Measurements from ENCODE around the gene SLC28A2. TPM values are rescaled to one million over a fixed set of nuclear protein-coding genes. Genes with fewer than 3 reads are reported as not detected.

SLC28A2 gene
- polyA plus RNA-seq, 1 donor (not counting 4 experiments of a cell fraction or from before 2014, with no cell fraction given): not detected

GRCh38 chr15:45326741-45327140, 74.7 kb downstream of the SLC28A2 start:
- no peak overlapping the region for H3K4me2 ChIP-seq (ENCODE audit: control insufficient read depth, extremely low read depth, insufficient read depth, low read depth, low read length)
- FAIRE-seq: no peak
- no peaks in the 10 kb centered on the region for H3K36me3 ChIP-seq (ENCODE audit: control insufficient read depth in 2 of 2, extremely low read depth in 1 of 2, insufficient read depth in 2 of 2, low read length in 2 of 2)
- DNase-seq (ENCODE audit: low read depth, low spot score): no peak
- no peak overlapping the region for H2AFZ ChIP-seq (ENCODE audit: control insufficient read depth, low read length)
- H3K9me3 ChIP-seq (ENCODE audit: control insufficient read depth, low read depth, low read length): no peaks in the 10 kb centered on the region
- no peak overlapping the region for H3K4me3 ChIP-seq (ENCODE audit: control insufficient read depth in 2 of 3, extremely low read depth in 1 of 3, insufficient read depth in 2 of 3, low read depth in 1 of 3, low read length in 3 of 3)
- dilution Hi-C loops (cut with MboI; ENCODE audit: extremely low pct_ligation_motif_present, low sequenced_read_pairs): no loop called here
- H3K27me3 ChIP-seq (ENCODE audit: control insufficient read depth, extremely low read depth, insufficient read depth, low read length): peaks cover 3% of the 10 kb centered on the region
- H4K20me1 ChIP-seq (ENCODE audit: control insufficient read depth, extremely low read depth, insufficient read depth, low read length): no peaks in the 10 kb centered on the region
- H3K4me1 ChIP-seq (ENCODE audit: control insufficient read depth, extremely low read depth, insufficient read depth, low read length): no peaks in the 10 kb centered on the region
- H3K27ac ChIP-seq (ENCODE audit: control insufficient read depth, insufficient read depth, low read length): no peak overlapping the region
- TF ChIP-seq, protein P1, sequence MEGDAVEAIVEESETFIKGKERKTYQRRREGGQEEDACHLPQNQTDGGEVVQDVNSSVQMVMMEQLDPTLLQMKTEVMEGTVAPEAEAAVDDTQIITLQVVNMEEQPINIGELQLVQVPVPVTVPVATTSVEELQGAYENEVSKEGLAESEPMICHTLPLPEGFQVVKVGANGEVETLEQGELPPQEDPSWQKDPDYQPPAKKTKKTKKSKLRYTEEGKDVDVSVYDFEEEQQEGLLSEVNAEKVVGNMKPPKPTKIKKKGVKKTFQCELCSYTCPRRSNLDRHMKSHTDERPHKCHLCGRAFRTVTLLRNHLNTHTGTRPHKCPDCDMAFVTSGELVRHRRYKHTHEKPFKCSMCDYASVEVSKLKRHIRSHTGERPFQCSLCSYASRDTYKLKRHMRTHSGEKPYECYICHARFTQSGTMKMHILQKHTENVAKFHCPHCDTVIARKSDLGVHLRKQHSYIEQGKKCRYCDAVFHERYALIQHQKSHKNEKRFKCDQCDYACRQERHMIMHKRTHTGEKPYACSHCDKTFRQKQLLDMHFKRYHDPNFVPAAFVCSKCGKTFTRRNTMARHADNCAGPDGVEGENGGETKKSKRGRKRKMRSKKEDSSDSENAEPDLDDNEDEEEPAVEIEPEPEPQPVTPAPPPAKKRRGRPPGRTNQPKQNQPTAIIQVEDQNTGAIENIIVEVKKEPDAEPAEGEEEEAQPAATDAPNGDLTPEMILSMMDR (optimal IDR thresholded peaks at IDR 0.05 in 1 of 3, IDR thresholded peaks at IDR 0.05 in 1 of 3, conservative IDR thresholded peaks at IDR 0.05 in 1 of 3; ENCODE audit: extremely low read depth in 1 of 3, insufficient read depth in 2 of 3, low read length in 3 of 3): no peak
- TF ChIP-seq EZH2 (IDR thresholded peaks at IDR 0.05; ENCODE audit: low read length): no peak
- no peaks in the 10 kb centered on the region for H3K9me1 ChIP-seq (ENCODE audit: control insufficient read depth, extremely low read depth, insufficient read depth, low read length)
- no peak overlapping the region for H3K9ac ChIP-seq (ENCODE audit: control insufficient read depth, extremely low read depth, insufficient read depth, low read length)
- no peaks in the 10 kb centered on the region for H3K79me2 ChIP-seq (ENCODE audit: control insufficient read depth, insufficient read depth, low read length)

Other genes with a start within 250 kb of the SLC28A2 start
- gene SORD, start 229.0 kb upstream of the SLC28A2 start, polyA plus RNA-seq: 43.9 to 51.3 TPM (median 46.7 TPM) in 3 replicates
- 0.31 to 0.75 TPM (median 0.31 TPM) in 3 replicates for gene DUOX2, start 138.1 kb upstream of the SLC28A2 start, polyA plus RNA-seq
- gene DUOXA2, start 137.9 kb upstream of the SLC28A2 start, polyA plus RNA-seq: not detected in 3 replicates
- gene DUOXA1, start 122.4 kb upstream of the SLC28A2 start, polyA plus RNA-seq: 14.1 to 37.2 TPM (median 15.1 TPM) in 3 replicates
- 13.6 to 32.5 TPM (median 16.3 TPM) in 3 replicates for gene DUOX1, start 122.2 kb upstream of the SLC28A2 start, polyA plus RNA-seq
- 0.24 to 0.57 TPM (median 0.26 TPM) in 3 replicates for gene SHF, start 64.3 kb upstream of the SLC28A2 start, polyA plus RNA-seq
- 0.53 to 1.2 TPM (median 0.60 TPM) in 3 replicates for gene GATM, start 126.3 kb downstream of the SLC28A2 start, polyA plus RNA-seq